Uterus (tissue), 4 donors: Measurements from ENCODE around the gene PTRH2. TPM values are rescaled to one million over a fixed set of nuclear protein-coding genes. Genes with fewer than 3 reads are reported as not detected.

Experiments
- DNase-seq, 2 donors: peaks; one replicate each; pipeline ENCODE4 v3.0.0-alpha.2; 2019 to 2020
- H3K27ac ChIP-seq, 2 donors: fragments of 200-600 bp; sonication (generic); 1 replicate in 1 of 2; 2 replicates in 1 of 2; pipeline ENCODE4 v1.5.1; 2016 to 2018
- H3K27me3 ChIP-seq, 2 donors: fragments of 200-600 bp; sonication (generic); one replicate each; pipeline ENCODE4 v1.5.1; 2018 to 2019; ENCODE audit warnings: control low read depth in 1 of 2
- H3K36me3 ChIP-seq, 2 donors: fragments of 200-600 bp; sonication (generic); one replicate each; pipeline ENCODE4 v1.5.1; 2019; ENCODE audit warnings: control low read depth in 1 of 2
- H3K4me1 ChIP-seq, 2 donors: fragments of 200-600 bp; sonication (generic); one replicate each; pipeline ENCODE4 v1.5.1; 2018 to 2019; ENCODE audit warnings: control low read depth in 1 of 2
- H3K4me3 ChIP-seq, 2 donors: fragments of 200-600 bp; sonication (generic); 1 replicate in 1 of 2; 2 replicates in 1 of 2; pipeline ENCODE4 v1.5.1; 2018 to 2019; ENCODE audit warnings: mild to moderate bottlenecking in 1 of 2
- H3K9me3 ChIP-seq, 2 donors: fragments of 200-600 bp; sonication (generic); one replicate each; pipeline ENCODE4 v1.5.1; 2019; ENCODE audit warnings: control low read depth in 1 of 2
- CTCF ChIP-seq, 4 experiments: fragments of 200-600 bp in 2 of 4; fragments of 450-650 bp in 2 of 4; sonication (generic) in 2 of 4; IDR thresholded peaks; one replicate each; pipeline ENCODE4 v1.5.1; 2016 to 2019; ENCODE audit warnings: antibody characterized with exemption in 4 of 4, mild to moderate bottlenecking in 2 of 4, moderate library complexity in 1 of 4
- POLR2A ChIP-seq, 2 donors: fragments of 450-650 bp; IDR thresholded peaks; one replicate each; pipeline ENCODE4 v1.6.1; 2016; ENCODE audit warnings: antibody characterized with exemption in 2 of 2, mild to moderate bottlenecking in 1 of 2, moderate library complexity in 1 of 2
- intact Hi-C: fragments of 100-400 bp; cut with DNase I; formaldehyde crosslinking; loops from one replicate; pipeline ENCODE4 v1.15.1; 2023; ENCODE audit warnings: low total_unique reads
- total RNA-seq, 4 donors: library from RNA; depleted of rRNA in 3 of 4; stranded (reverse); fragments of >200 nt in 3 of 4; gene quantifications; one replicate each; pipeline versions ENCODE4 v1.1.0 to v1.2.4, GENCODE V29; 2014 to 2023
- donor health status: DM: yes; HTN: yes; CAD: no.

Gene PTRH2
- total RNA-seq, 4 donors from 2014 or later: 13.2 to 31.8 (median 24.3) TPM

GRCh38 chr17:59719526-59719925 lies 12.3 kb upstream of the PTRH2 start:
- H3K4me3 ChIP-seq: no peak overlapping the region
- H3K27ac ChIP-seq: no peak overlapping the region
- no peak for DNase-seq
- intact Hi-C loops: no loop called here
- TF ChIP-seq POLR2A (IDR thresholded peaks at IDR 0.05): no peak
- TF ChIP-seq CTCF (IDR thresholded peaks at IDR 0.05): no peak
- H3K9me3 ChIP-seq: no peaks in the 10 kb centered on the region
- H3K27me3 ChIP-seq: no peaks in the 10 kb centered on the region
- H3K4me1 ChIP-seq: no peaks in the 10 kb centered on the region
- H3K36me3 ChIP-seq: no peaks in the 10 kb centered on the region

- no peak overlapping the region for H3K27ac ChIP-seq
- DNase-seq: no peak
- TF ChIP-seq CTCF (IDR thresholded peaks at IDR 0.05) (no peak), POLR2A (IDR thresholded peaks at IDR 0.05) (no peak)
- intact Hi-C loops: no loop called here
- no peaks in the 10 kb centered on the region for H3K27me3 ChIP-seq
- no peaks in the 10 kb centered on the region for H3K36me3 ChIP-seq
- no peak overlapping the region for H3K4me3 ChIP-seq
- no peaks in the 10 kb centered on the region for H3K4me1 ChIP-seq
- no peaks in the 10 kb centered on the region for H3K9me3 ChIP-seq
These were observed 9.2 kb upstream of the PTRH2 start for GRCh38 chr17:59716427-59716826.

- DNase-seq: no peak
- Histone ChIP-seq H3K4me3 (no peak overlapping the region), H3K27me3 (no peaks in the 10 kb centered on the region), H3K36me3 (no peaks in the 10 kb centered on the region), H3K9me3 (no peaks in the 10 kb centered on the region), H3K27ac (no peak overlapping the region), H3K4me1 (no peaks in the 10 kb centered on the region)
- intact Hi-C loops: no loop called here
- no peak for TF ChIP-seq CTCF (IDR thresholded peaks at IDR 0.05)
- TF ChIP-seq POLR2A (IDR thresholded peaks at IDR 0.05): no peak
These were observed 7.0 kb upstream of the PTRH2 start for GRCh38 chr17:59714255-59714654.

- no peak for DNase-seq
- no peaks in the 10 kb centered on the region for H3K27me3 ChIP-seq
- H3K36me3 ChIP-seq: no peaks in the 10 kb centered on the region
- TF ChIP-seq POLR2A (IDR thresholded peaks at IDR 0.05) (no peak), CTCF (IDR thresholded peaks at IDR 0.05) (no peak)
- no peak overlapping the region for H3K27ac ChIP-seq
- H3K4me1 ChIP-seq: no peaks in the 10 kb centered on the region
- intact Hi-C loops: no loop called here
- no peaks in the 10 kb centered on the region for H3K9me3 ChIP-seq
- H3K4me3 ChIP-seq: no peak overlapping the region
These were observed 5.6 kb upstream of the PTRH2 start for GRCh38 chr17:59712862-59713261.

- intact Hi-C loops: no loop called here
- Histone ChIP-seq H3K27ac (no peak overlapping the region), H3K4me1 (no peaks in the 10 kb centered on the region), H3K36me3 (no peaks in the 10 kb centered on the region), H3K4me3 (no peak overlapping the region), H3K9me3 (no peaks in the 10 kb centered on the region), H3K27me3 (no peaks in the 10 kb centered on the region)
- TF ChIP-seq POLR2A (IDR thresholded peaks at IDR 0.05) (no peak), CTCF (IDR thresholded peaks at IDR 0.05) (no peak)
- DNase-seq: no peak
These were observed 4.7 kb upstream of the PTRH2 start for GRCh38 chr17:59711936-59712335.
